ENCODE data around the gene ADAM19.

The ADAM19 gene

GRCh38 chr5:157541447-157542118, 34.0 kb downstream of the ADAM19 start:
- peak; percentile 46 for DNase-seq

- DNase-seq = peak; percentile 62
Observed at GRCh38 chr5:157540707-157541446, 34.7 kb downstream of the ADAM19 start.

GRCh38 chr5:157540124-157540523, 35.5 kb downstream of the ADAM19 start:
- DNase-seq = no peak

GRCh38 chr5:157539503-157540022, 36.0 kb downstream of the ADAM19 start:
- no peak for DNase-seq

GRCh38 chr5:157538311-157538710, 37.3 kb downstream of the ADAM19 start:
- DNase-seq = no peak

- no peak for DNase-seq
Observed at GRCh38 chr5:157535042-157535865, 40.3 kb downstream of the ADAM19 start.

- no peak for DNase-seq
Observed at GRCh38 chr5:157533011-157533481, 42.5 kb downstream of the ADAM19 start.

- DNase-seq = no peak
Observed at GRCh38 chr5:157532022-157532421, 43.6 kb downstream of the ADAM19 start.

- no peak for DNase-seq
Observed at GRCh38 chr5:157530226-157530972, 45.2 kb downstream of the ADAM19 start.

GRCh38 chr5:157529002-157529401, 46.6 kb downstream of the ADAM19 start:
- no peak for DNase-seq

GRCh38 chr5:157528036-157528632, 47.4 kb downstream of the ADAM19 start:
- no peak for DNase-seq

GRCh38 chr5:157524887-157525286, 50.7 kb downstream of the ADAM19 start:
- DNase-seq = no peak

GRCh38 chr5:157523976-157524375, 51.6 kb downstream of the ADAM19 start:
- no peak for DNase-seq

GRCh38 chr5:157521704-157522029, 53.9 kb downstream of the ADAM19 start:
- no peak for DNase-seq

- no peak for DNase-seq
Observed at GRCh38 chr5:157520911-157521703, 54.5 kb downstream of the ADAM19 start.

GRCh38 chr5:157519579-157520253, 55.9 kb downstream of the ADAM19 start:
- peak; percentile 14 for DNase-seq

GRCh38 chr5:157518963-157519362, 56.6 kb downstream of the ADAM19 start:
- no peak for DNase-seq

- DNase-seq = no peak
Observed at GRCh38 chr5:157516626-157517325, 58.8 kb downstream of the ADAM19 start.

- DNase-seq = no peak
Observed at GRCh38 chr5:157516006-157516405, 59.6 kb downstream of the ADAM19 start.

- DNase-seq = no peak
Observed at GRCh38 chr5:157514974-157515373, 60.6 kb downstream of the ADAM19 start.

Measured in CD4-positive, alpha-beta T cell treated with Interleukin-12 subunit alpha and Interleukin-12 subunit beta, for 1 hour (primary cell).